Thyroid gland (tissue), 4 donors: Measurements from ENCODE around the gene RPTOR. TPM values are rescaled to one million over a fixed set of nuclear protein-coding genes. Genes with fewer than 3 reads are reported as not detected.

Source experiments
- DNase-seq, 2 donors: peaks; one replicate each; pipeline ENCODE4 v3.0.0-alpha.2; 2019
- H3K27ac ChIP-seq, 3 donors: fragments of 200-600 bp; sonication (generic); 1 replicate in 2 of 3; 2 replicates in 1 of 3; pipeline ENCODE4 v1.5.1; 2016 to 2019; ENCODE audit warnings: mild to moderate bottlenecking in 1 of 3, moderate library complexity in 1 of 3
- H3K27me3 ChIP-seq: fragments of 200-600 bp; sonication (generic); one replicate; pipeline ENCODE4 v1.5.1; 2019
- H3K36me3 ChIP-seq, 2 donors: fragments of 200-600 bp; sonication (generic); one replicate each; pipeline ENCODE4 v1.5.1; 2016 to 2019
- H3K4me1 ChIP-seq, 2 donors: fragments of 200-600 bp; sonication (generic); one replicate each; pipeline ENCODE4 v1.5.1; 2017 to 2019
- H3K4me3 ChIP-seq, 3 donors: fragments of 200-600 bp; sonication (generic); replicated peaks in 1 of 3; 1 replicate in 2 of 3; 2 replicates in 1 of 3; pipeline ENCODE4 v1.5.1; 2016; ENCODE audit warnings: mild to moderate bottlenecking in 1 of 3
- H3K9me3 ChIP-seq: fragments of 200-600 bp; sonication (generic); one replicate; pipeline ENCODE4 v1.5.1; 2017
- CTCF ChIP-seq, 6 experiments: fragments of 200-600 bp in 3 of 6; fragments of 450-650 bp in 3 of 6; sonication (generic) in 3 of 6; IDR thresholded peaks; one replicate each; pipeline ENCODE4 v1.5.1; 2016 to 2019; ENCODE audit warnings: antibody characterized with exemption in 6 of 6, mild to moderate bottlenecking in 2 of 6, inconsistent platforms in 1 of 6, moderate library complexity in 1 of 6
- POLR2A ChIP-seq, 2 donors: fragments of 450-650 bp; IDR thresholded peaks; one replicate each; pipeline ENCODE4 v1.6.1; 2017; ENCODE audit warnings: antibody characterized with exemption in 2 of 2, mild to moderate bottlenecking in 2 of 2, moderate library complexity in 1 of 2
- WGBS, 2 donors: methylation state at CpG; one replicate each; pipeline ENCODE4 v1.1.5; 2017; 5-methylcytosine and 5-hydroxymethylcytosine counted together
- intact Hi-C: fragments of 100-400 bp; cut with DNase I; formaldehyde crosslinking; loops from one replicate; pipeline ENCODE4 v1.15.1; 2023
- total RNA-seq, 4 donors: library from RNA; depleted of rRNA; stranded (reverse); fragments of >200 nt; gene quantifications; one replicate each; pipeline ENCODE4 v1.2.3, GENCODE V29; 2016

Gene RPTOR
- total RNA-seq, 4 donors from 2014 or later = 24.2 to 58.1 (median 34.5) TPM

- Histone ChIP-seq H3K4me1 (peaks cover 0 to 3% of the 10 kb centered on the region in 2 donors), H3K4me3 (no peak overlapping the region), H3K27ac (no peak overlapping the region), H3K36me3 (peaks cover 0 to 7% of the 10 kb centered on the region in 2 donors), H3K27me3 (no peaks in the 10 kb centered on the region), H3K9me3 (no peaks in the 10 kb centered on the region)
- intact Hi-C loops = no loop called here
- no peak for TF ChIP-seq CTCF (IDR thresholded peaks at IDR 0.05)
- TF ChIP-seq POLR2A (IDR thresholded peaks at IDR 0.05) = no peak
- no peak for DNase-seq
- WGBS, 2 donors = 94 to 95% methylated on average over 13 to 19 of the region's 33 CpGs
Measured at GRCh38 chr17:80917716-80918560, 373.3 kb downstream of the RPTOR start.

- peaks cover 0 to 12% of the 10 kb centered on the region in 2 donors for H3K36me3 ChIP-seq
- no peak overlapping the region for H3K4me3 ChIP-seq
- WGBS, 2 donors = 86% methylated on average over 9 to 12 of the region's 15 CpGs
- H3K27me3 ChIP-seq = no peaks in the 10 kb centered on the region
- TF ChIP-seq POLR2A (IDR thresholded peaks at IDR 0.05) (no peak), CTCF (IDR thresholded peaks at IDR 0.05) (no peak)
- H3K9me3 ChIP-seq = no peaks in the 10 kb centered on the region
- no peak for DNase-seq
- intact Hi-C loops = no loop called here
- H3K27ac ChIP-seq = no peak overlapping the region
- H3K4me1 ChIP-seq = peaks cover 0 to 3% of the 10 kb centered on the region in 2 donors
Measured at GRCh38 chr17:80918731-80919130, 374.1 kb downstream of the RPTOR start.

GRCh38 chr17:80919331-80920311 lies 375.0 kb downstream of the RPTOR start:
- Histone ChIP-seq H3K27ac (no peak overlapping the region), H3K36me3 (peaks cover 2 to 15% of the 10 kb centered on the region in 2 donors), H3K4me3 (no peak overlapping the region), H3K4me1 (peaks cover 0 to 3% of the 10 kb centered on the region in 2 donors), H3K27me3 (no peaks in the 10 kb centered on the region), H3K9me3 (no peaks in the 10 kb centered on the region)
- intact Hi-C loops = no loop called here
- WGBS, 2 donors = 76 to 94% methylated on average over 26 to 31 of the region's 33 CpGs
- DNase-seq = no peak
- no peak for TF ChIP-seq CTCF (IDR thresholded peaks at IDR 0.05)
- TF ChIP-seq POLR2A (IDR thresholded peaks at IDR 0.05) = no peak

- WGBS, 2 donors = 87 to 88% methylated on average over 17 of the region's 18 CpGs
- Histone ChIP-seq H3K27me3 (no peaks in the 10 kb centered on the region), H3K9me3 (no peaks in the 10 kb centered on the region), H3K4me3 (no peak overlapping the region), H3K4me1 (peaks cover 0 to 3% of the 10 kb centered on the region in 2 donors), H3K27ac (no peak overlapping the region), H3K36me3 (peaks cover 8 to 22% of the 10 kb centered on the region in 2 donors)
- no peak for TF ChIP-seq CTCF (IDR thresholded peaks at IDR 0.05)
- TF ChIP-seq POLR2A (IDR thresholded peaks at IDR 0.05) = no peak
- DNase-seq = no peak
- intact Hi-C loops = no loop called here
Measured at GRCh38 chr17:80920441-80920840, 375.8 kb downstream of the RPTOR start.
